GM12892 (cell line): Measurements from ENCODE around the gene LRRC8C.

Experiments used
- DNase-seq: peaks from one replicate; pipeline ENCODE4 v3.0.0; 2011; ENCODE audit not compliant: insufficient read length
- FAIRE-seq: peaks from 2 replicates; lab custom pipeline; 2011; peaks lifted over from hg19 to GRCh38; lab: Jason Lieb, UNC
- POLR2A ChIP-seq: IDR thresholded peaks from 2 replicates; pipeline ENCODE4 v1.6.1; 2011; ENCODE audit warnings: low read depth, low read length, control low read depth
- POLR2AphosphoS5 ChIP-seq: IDR thresholded peaks from 2 replicates; pipeline ENCODE4 v1.6.1; 2011; ENCODE audit warnings: low read depth, low read length, control low read depth
- TAF1 ChIP-seq: IDR thresholded peaks from 2 replicates; pipeline ENCODE4 v1.6.1; 2011; ENCODE audit warnings: low read depth, mild to moderate bottlenecking, control low read depth, low read length, borderline replicate concordance

The LRRC8C gene

GRCh38 chr1:89686520-89686919 lies 53.6 kb downstream of the LRRC8C start:
- FAIRE-seq, result no peak
- DNase-seq, result no peak
- no peak for TF ChIP-seq POLR2AphosphoS5

- FAIRE-seq (no peak), DNase-seq (no peak)
- TF ChIP-seq POLR2A, result no peak
- TF ChIP-seq TAF1, result no peak
- TF ChIP-seq POLR2AphosphoS5, result no peak
Measured at GRCh38 chr1:89687254-89687653, 54.3 kb downstream of the LRRC8C start.

- TF ChIP-seq TAF1, result no peak
- no peak for TF ChIP-seq POLR2AphosphoS5
- no peak for TF ChIP-seq POLR2A
- DNase-seq, result no peak
- no peak for FAIRE-seq
Measured at GRCh38 chr1:89688607-89689006, 55.7 kb downstream of the LRRC8C start.

GRCh38 chr1:89689234-89689633 lies 56.3 kb downstream of the LRRC8C start:
- DNase-seq (no peak), FAIRE-seq (no peak)
- TF ChIP-seq POLR2AphosphoS5, result no peak
- no peak for TF ChIP-seq TAF1
- TF ChIP-seq POLR2A, result no peak

GRCh38 chr1:89690595-89690994 lies 57.7 kb downstream of the LRRC8C start:
- no peak for DNase-seq
- FAIRE-seq, result no peak
- no peak for TF ChIP-seq POLR2AphosphoS5

GRCh38 chr1:89692601-89693521 lies 59.9 kb downstream of the LRRC8C start:
- peak; percentile 85 for FAIRE-seq
- DNase-seq, result no peak
- TF ChIP-seq TAF1 (no peak), POLR2AphosphoS5 (no peak)

- FAIRE-seq (no peak), DNase-seq (no peak)
- TF ChIP-seq TAF1 (no peak), POLR2AphosphoS5 (no peak), POLR2A (no peak)
Measured at GRCh38 chr1:89695847-89696246, 62.9 kb downstream of the LRRC8C start.

GRCh38 chr1:89697383-89697782 lies 64.5 kb downstream of the LRRC8C start:
- TF ChIP-seq TAF1 (no peak), POLR2A (no peak), POLR2AphosphoS5 (no peak)
- FAIRE-seq (no peak), DNase-seq (no peak)

- no peak for DNase-seq
- TF ChIP-seq TAF1, result no peak
- TF ChIP-seq POLR2AphosphoS5, result no peak
- no peak for TF ChIP-seq POLR2A
- no peak for FAIRE-seq
Measured at GRCh38 chr1:89698020-89698560, 65.2 kb downstream of the LRRC8C start.

GRCh38 chr1:89698624-89699023 lies 65.7 kb downstream of the LRRC8C start:
- DNase-seq (no peak), FAIRE-seq (no peak)
- no peak for TF ChIP-seq TAF1
- no peak for TF ChIP-seq POLR2AphosphoS5
- no peak for TF ChIP-seq POLR2A

- DNase-seq, result no peak
- TF ChIP-seq POLR2A, result no peak
- TF ChIP-seq TAF1, result no peak
- no peak for TF ChIP-seq POLR2AphosphoS5
- no peak for FAIRE-seq
Measured at GRCh38 chr1:89699451-89699986, 66.6 kb downstream of the LRRC8C start.

- DNase-seq, result no peak
- no peak for FAIRE-seq
Measured at GRCh38 chr1:89701746-89702241, 68.9 kb downstream of the LRRC8C start.

GRCh38 chr1:89702520-89703045 lies 69.7 kb downstream of the LRRC8C start:
- FAIRE-seq (no peak), DNase-seq (no peak)
- TF ChIP-seq POLR2AphosphoS5 (no peak), TAF1 (no peak), POLR2A (no peak)

More at GRCh38 chr1:89701746-89702241, 68.9 kb downstream of the LRRC8C start:
- TF ChIP-seq POLR2A, result no peak
- TF ChIP-seq POLR2AphosphoS5, result no peak
